Right atrium auricular region (tissue), 2 donors: ENCODE measurements around the gene SV2A. TPM values are rescaled to one million over a fixed set of nuclear protein-coding genes. Genes with fewer than 3 reads are reported as not detected.

Source experiments
- DNase-seq: peaks from one replicate; pipeline ENCODE4 v3.0.0-alpha.2; 2019; ENCODE audit warnings: low spot score
- H3K27ac ChIP-seq, 2 donors: fragments of 200-600 bp; sonication (generic); 1 replicate in 1 of 2; 2 replicates in 1 of 2; pipeline ENCODE4 v1.5.1; 2016 to 2019
- H3K27me3 ChIP-seq, 2 donors: fragments of 200-600 bp; sonication (generic); one replicate each; pipeline versions ENCODE4 v1.5.1 to v1.6.0; 2017 to 2019
- H3K36me3 ChIP-seq: fragments of 200-600 bp; sonication (generic); one replicate; pipeline ENCODE4 v1.5.1; 2016
- H3K4me1 ChIP-seq, 2 donors: fragments of 200-600 bp; sonication (generic); one replicate each; pipeline versions ENCODE4 v1.5.1 to v1.6.0; 2017 to 2019
- H3K4me3 ChIP-seq, 2 donors: fragments of 200-600 bp; sonication (generic); 1 replicate in 1 of 2; 2 replicates in 1 of 2; pipeline ENCODE4 v1.5.1; 2017 to 2019; ENCODE audit warnings: mild to moderate bottlenecking in 1 of 2, moderate library complexity in 1 of 2
- H3K9me3 ChIP-seq, 2 donors: fragments of 200-600 bp; sonication (generic); one replicate each; pipeline ENCODE4 v1.5.1; 2019
- CTCF ChIP-seq, 2 donors: fragments of 200-600 bp; sonication (generic); IDR thresholded peaks; one replicate each; pipeline ENCODE4 v1.5.1; 2019; ENCODE audit warnings: antibody characterized with exemption in 2 of 2
- total RNA-seq, 2 donors: library from RNA; depleted of rRNA; stranded (reverse); fragments of >200 nt; gene quantifications; one replicate each; pipeline ENCODE4 v1.1.0, GENCODE V29; 2016

SV2A gene
- total RNA-seq, 2 donors from 2014 or later: 1.0 to 6.3 TPM

GRCh38 chr1:149906570-149907075 lies 11.0 kb downstream of the SV2A start:
- no peak for TF ChIP-seq CTCF (IDR thresholded peaks at IDR 0.05)
- no peaks in the 10 kb centered on the region for H3K9me3 ChIP-seq
- DNase-seq: no peak
- no peaks in the 10 kb centered on the region for H3K27me3 ChIP-seq
- H3K27ac ChIP-seq: no peak overlapping the region
- no peaks in the 10 kb centered on the region for H3K4me1 ChIP-seq
- no peak overlapping the region for H3K4me3 ChIP-seq
- H3K36me3 ChIP-seq: no peaks in the 10 kb centered on the region

GRCh38 chr1:149903836-149904491 lies 13.7 kb downstream of the SV2A start:
- DNase-seq: no peak
- H3K27me3 ChIP-seq: no peaks in the 10 kb centered on the region
- H3K27ac ChIP-seq: no peak overlapping the region
- no peaks in the 10 kb centered on the region for H3K9me3 ChIP-seq
- no peak overlapping the region for H3K4me3 ChIP-seq
- H3K4me1 ChIP-seq: peaks cover 0 to 8% of the 10 kb centered on the region in 2 donors
- TF ChIP-seq CTCF (IDR thresholded peaks at IDR 0.05): no peak
- no peaks in the 10 kb centered on the region for H3K36me3 ChIP-seq

- no peaks in the 10 kb centered on the region for H3K27me3 ChIP-seq
- peaks cover 0 to 8% of the 10 kb centered on the region in 2 donors for H3K4me1 ChIP-seq
- no peaks in the 10 kb centered on the region for H3K36me3 ChIP-seq
- no peak for TF ChIP-seq CTCF (IDR thresholded peaks at IDR 0.05)
- H3K4me3 ChIP-seq: peak within 1 kb of the TSS; percentile 43 to 63
- H3K27ac ChIP-seq: peak within 1 kb of the TSS; percentile 86 to 88
- peak; percentile 93 for DNase-seq
- no peaks in the 10 kb centered on the region for H3K9me3 ChIP-seq
These were observed 18.0 kb downstream of the SV2A start, which contains the start of gene BOLA1 for GRCh38 chr1:149899460-149900284. Gene BOLA1 (plus strand): TSS chr1:149899568. CDS start chr1:149900060, 492 bp downstream.

GRCh38 chr1:149896575-149896974 lies 21.1 kb downstream of the SV2A start:
- no peaks in the 10 kb centered on the region for H3K36me3 ChIP-seq
- no peak for TF ChIP-seq CTCF (IDR thresholded peaks at IDR 0.05)
- H3K9me3 ChIP-seq: no peaks in the 10 kb centered on the region
- H3K4me1 ChIP-seq: peaks cover 0 to 8% of the 10 kb centered on the region in 2 donors
- H3K4me3 ChIP-seq: no peak overlapping the region
- no peak overlapping the region for H3K27ac ChIP-seq
- H3K27me3 ChIP-seq: no peaks in the 10 kb centered on the region
- no peak for DNase-seq

- peak overlapping the region; percentile 64 to 66 for H3K4me3 ChIP-seq
- peak; percentile 66 for DNase-seq
These were observed 28.7 kb downstream of the SV2A start for GRCh38 chr1:149888999-149889289.

More at GRCh38 chr1:149888999-149889289, 28.7 kb downstream of the SV2A start:
- peaks cover 0 to 12% of the 10 kb centered on the region in 2 donors for H3K4me1 ChIP-seq
- no peaks in the 10 kb centered on the region for H3K27me3 ChIP-seq
- H3K36me3 ChIP-seq: no peaks in the 10 kb centered on the region
- no peaks in the 10 kb centered on the region for H3K9me3 ChIP-seq
- H3K27ac ChIP-seq: peak overlapping the region; percentile 95 to 99
- no peak for TF ChIP-seq CTCF (IDR thresholded peaks at IDR 0.05)
